HG02610 (cell line): ENCODE results near the gene IRF4.

ENCODE experiments used
- ATAC-seq: cut with Tn5 transposase; IDR thresholded peaks from one replicate; pipeline ENCODE4 v1.9.1; 2021; ENCODE audit warnings: mild to moderate bottlenecking, moderate library complexity; ENCODE audit not compliant: unreplicated experiment

Gene IRF4

GRCh38 chr6:391559-392440 lies at the start of gene IRF4:
Gene IRF4 (plus strand): TSS chr6:391752. CDS start chr6:393153, 1,401 bp downstream.
- peak; percentile 36 for ATAC-seq

- peak; percentile 49 for ATAC-seq
Observed at GRCh38 chr6:341914-342831, 49.4 kb upstream of the IRF4 start.

- no peak for ATAC-seq
Observed at GRCh38 chr6:342832-343179, 48.7 kb upstream of the IRF4 start.

GRCh38 chr6:343226-343935 lies 48.2 kb upstream of the IRF4 start:
- no peak for ATAC-seq

GRCh38 chr6:343960-344815 lies 47.4 kb upstream of the IRF4 start:
- no peak for ATAC-seq

GRCh38 chr6:344816-345340 lies 46.7 kb upstream of the IRF4 start:
- ATAC-seq = no peak

- ATAC-seq = no peak
Observed at GRCh38 chr6:345747-346385, 45.7 kb upstream of the IRF4 start.

GRCh38 chr6:346386-347030 lies 45.0 kb upstream of the IRF4 start:
- ATAC-seq = no peak

GRCh38 chr6:347232-347631 lies 44.3 kb upstream of the IRF4 start:
- ATAC-seq = peak; percentile 87

GRCh38 chr6:347951-348859 lies 43.3 kb upstream of the IRF4 start:
- no peak for ATAC-seq

- ATAC-seq = no peak
Observed at GRCh38 chr6:348860-349396, 42.6 kb upstream of the IRF4 start.

GRCh38 chr6:349491-349921 lies 42.0 kb upstream of the IRF4 start:
- ATAC-seq = no peak

- no peak for ATAC-seq
Observed at GRCh38 chr6:350371-350770, 41.2 kb upstream of the IRF4 start.

GRCh38 chr6:351011-351866 lies 40.3 kb upstream of the IRF4 start:
- no peak for ATAC-seq

GRCh38 chr6:351867-352289 lies 39.7 kb upstream of the IRF4 start:
- ATAC-seq = no peak

- no peak for ATAC-seq
Observed at GRCh38 chr6:352474-352873, 39.1 kb upstream of the IRF4 start.
